Amniotic epithelial cell (primary cell): ENCODE measurements around the gene GET3.
A peak's percentile ranks its signal among the peaks of the same experiment; 100 is the strongest.

Source experiments
- DNase-seq: peaks from one replicate; pipeline ENCODE4 v3.0.0-alpha.2; 2010; ENCODE audit warnings: low read depth

Gene GET3

DNA sequence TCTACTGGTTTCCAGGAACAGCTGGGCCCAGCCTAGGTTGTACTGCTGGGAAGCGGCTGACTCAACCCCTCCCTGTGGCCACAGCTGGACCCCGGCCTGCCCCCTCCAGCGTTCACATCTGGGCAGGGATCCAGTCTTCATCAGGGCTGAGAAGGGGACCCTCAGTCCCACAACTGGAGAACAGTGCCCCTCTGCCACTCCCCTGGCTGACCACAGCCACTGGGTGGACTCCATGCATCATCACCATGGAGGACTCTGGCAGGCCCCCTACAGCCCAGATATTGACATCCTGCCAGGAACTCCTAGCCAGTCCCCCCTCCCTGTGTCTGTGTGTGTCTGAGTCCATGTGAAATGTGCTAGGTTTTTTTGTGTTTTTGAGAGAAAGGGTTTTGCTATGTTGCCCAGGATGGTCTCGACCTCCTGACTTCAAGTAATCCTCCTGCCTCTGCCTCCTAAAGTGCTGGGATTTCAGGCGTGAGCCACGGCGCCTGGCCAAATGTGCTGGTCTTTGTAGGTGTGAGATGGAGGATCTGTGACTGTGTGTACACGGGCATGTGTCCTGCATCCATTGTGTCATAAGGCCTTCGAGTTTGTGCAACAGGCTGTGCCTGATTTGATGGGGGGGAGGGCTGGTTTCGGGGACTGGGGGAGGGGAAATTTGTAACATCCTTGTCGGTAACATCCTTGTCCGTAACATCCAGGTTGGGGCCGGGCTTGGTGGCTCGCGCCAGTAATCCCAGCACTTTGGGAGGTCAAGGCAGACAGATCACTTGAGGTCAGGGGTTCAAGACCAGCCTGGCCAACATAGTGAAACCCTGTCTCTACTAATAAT lies 42.1 kb downstream of the GET3 start:
- DNase-seq = peak; percentile 65

DNA sequence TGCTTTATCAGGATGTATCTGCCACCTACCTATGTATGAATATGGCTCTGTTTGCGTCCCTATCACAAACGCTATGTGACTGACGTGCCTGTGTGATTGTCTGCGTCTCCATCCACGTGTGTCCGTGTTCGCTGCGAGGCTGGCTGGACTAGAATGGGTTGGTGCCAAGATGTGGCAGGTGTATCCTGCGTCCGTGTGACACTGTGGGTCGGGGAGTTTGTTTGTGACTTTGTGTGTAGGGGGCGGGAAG lies 44.8 kb downstream of the GET3 start:
- DNase-seq = no peak

GRCh38 chr19:12782424-12783290 lies 45.4 kb downstream of the GET3 start:
- DNase-seq = peak; percentile 80

- DNase-seq = no peak
Measured at GRCh38 chr19:12783291-12783848, 46.1 kb downstream of the GET3 start.

DNA sequence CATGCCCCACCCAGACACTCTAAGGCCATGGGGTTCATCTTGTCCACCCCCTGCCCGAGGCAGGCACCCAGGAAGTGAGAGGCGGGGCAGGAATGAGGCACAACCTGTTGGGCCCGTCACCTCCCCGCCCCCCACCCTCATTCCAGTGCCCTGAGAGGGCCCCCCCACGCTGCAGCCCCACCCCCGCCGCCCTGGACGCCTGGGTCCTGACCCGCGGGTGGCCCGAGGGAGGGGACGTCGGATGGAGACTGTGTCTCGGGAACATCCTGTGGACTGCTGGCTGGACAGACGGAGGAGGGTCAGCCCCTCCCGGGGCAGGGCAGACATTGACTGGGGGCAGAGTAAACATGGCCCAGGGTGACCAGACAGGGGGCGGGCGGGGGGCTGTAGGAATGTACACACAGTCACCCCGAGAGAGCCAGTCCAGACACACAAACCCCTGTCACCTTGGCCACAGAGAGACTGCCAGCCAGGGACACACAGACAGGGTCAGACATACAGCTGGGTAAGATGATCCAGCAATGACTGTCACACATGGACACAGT lies 46.6 kb downstream of the GET3 start:
- DNase-seq = no peak

GRCh38 chr19:12784394-12784870 lies 47.1 kb downstream of the GET3 start:
- DNase-seq = no peak

DNA sequence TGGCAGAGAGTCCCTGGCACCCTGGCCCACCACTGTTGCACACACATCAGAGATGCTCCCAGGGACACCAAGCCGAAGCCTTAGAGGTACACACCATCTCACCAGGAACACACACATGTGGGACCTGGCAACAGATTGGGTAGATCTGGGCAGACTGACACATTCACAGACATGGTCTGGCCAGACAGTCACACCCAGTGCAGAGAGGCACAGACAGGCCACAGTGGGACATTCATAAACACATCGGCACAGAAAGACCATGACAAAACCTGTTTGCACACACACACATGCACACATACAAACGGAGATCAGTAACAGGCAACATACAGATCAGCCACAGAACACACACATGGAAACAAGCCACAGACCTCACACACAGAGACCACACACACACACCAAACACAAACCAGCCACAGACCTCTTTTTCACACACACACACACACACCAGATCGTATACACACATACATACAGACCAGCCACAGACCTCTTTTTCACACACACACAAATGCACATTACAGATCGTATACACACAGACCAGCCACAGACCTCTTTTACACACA lies 47.7 kb downstream of the GET3 start:
- DNase-seq = no peak

- DNase-seq = no peak
Measured at GRCh38 chr19:12785431-12786031, 48.2 kb downstream of the GET3 start.

DNA sequence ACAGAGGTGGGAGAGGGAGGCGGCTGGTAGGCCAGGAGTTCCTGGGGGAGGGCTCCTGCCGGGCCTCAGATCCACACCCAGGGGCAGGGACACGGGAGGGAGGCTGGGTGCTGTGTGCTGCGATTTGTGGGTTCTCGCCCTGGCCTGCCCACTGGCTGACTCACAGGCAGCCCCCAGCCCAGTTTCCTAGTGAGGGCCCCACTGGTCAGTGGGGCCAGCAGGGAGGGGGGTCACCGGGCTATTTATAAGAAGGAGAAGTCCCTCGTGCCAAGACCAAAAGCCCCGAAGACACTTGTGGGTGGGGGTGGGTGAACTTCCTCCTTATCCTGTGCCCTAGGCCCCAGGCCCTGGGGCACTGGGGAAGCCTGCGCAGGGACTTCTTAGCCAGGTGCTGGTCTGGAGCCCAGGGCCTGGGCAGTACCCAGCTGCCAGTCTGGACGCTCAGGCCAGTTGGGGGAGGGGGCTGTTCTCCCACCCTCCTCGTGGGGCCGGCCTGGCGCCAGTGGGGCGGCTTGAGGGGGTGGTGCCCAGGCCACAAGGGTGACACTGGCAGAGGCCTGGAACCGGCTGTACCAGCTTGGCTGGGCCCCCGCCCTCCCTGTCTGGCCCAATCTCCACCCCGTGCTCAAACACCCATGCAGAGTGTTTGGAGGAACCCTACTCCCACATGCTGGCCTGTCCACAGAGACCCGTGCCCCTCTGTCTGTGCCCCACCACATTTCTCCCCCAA lies 49.0 kb downstream of the GET3 start:
- no peak for DNase-seq

DNA sequence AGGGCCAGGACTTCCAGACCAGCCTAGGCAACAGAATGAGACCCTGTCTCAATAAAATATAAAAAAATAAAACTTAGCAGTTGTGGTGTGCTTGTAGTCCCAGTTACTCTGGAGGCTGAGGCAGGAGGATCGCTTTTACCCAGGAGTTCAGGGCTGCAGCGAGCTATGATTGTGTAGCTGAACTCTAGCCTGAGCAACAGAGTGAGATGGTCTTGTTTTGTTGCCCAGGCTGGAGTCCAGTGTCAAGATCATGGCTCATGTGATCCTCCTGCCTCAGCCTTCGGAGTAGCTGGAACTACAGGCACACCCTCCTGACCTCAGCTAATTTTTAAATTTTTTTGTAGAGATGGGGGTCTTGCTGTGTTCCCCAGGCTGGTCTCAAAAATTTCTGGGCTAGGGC lies 49.7 kb downstream of the GET3 start:
- no peak for DNase-seq

DNA sequence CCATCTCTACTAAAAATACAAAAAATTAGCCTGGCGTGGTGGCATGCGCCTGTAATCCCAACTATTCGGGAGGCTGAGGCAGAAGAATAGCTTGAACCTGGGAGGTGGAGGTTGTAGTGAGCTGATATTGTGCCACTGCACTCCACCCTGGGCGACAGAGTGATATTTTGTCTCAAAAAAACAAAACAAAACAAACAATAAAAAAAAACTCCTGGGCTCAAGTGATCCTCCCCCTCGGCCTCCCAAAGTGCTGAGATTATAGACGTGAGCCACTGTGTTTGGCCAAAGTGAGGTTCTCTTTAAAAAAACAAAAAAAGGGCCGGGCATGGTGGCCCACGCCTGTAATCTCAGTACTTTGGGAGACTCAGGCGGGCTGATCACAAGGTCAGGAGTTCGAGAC lies 50.2 kb downstream of the GET3 start:
- no peak for DNase-seq

DNA sequence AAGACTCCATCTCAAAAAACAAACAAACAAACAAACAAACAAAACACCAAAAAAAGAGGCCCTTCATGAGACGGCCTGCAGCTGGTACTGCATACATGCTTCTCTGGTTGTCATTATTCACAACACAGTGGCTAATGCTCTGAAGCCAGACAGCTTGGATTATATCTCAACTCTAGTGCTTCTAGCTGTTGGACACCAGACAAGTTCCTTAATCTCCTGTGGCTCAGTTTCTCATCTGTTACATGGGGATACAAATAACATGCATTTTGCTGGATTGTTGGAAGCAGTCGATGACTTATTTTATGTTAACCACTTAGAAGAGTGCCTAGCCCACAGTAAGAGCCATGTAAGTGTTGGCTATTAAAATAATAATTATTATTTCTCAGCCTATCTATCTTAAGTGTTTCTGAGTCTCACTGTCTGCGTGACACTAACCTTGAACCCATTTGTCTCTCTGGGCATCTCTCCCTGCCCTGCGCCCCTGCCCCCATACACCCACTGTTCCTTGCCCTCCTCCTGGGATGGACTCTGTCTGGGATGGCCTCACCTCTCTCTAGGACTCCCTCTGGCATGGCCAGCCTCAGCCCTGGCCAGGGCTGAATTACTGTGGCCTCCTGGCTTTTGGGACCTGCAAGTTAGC lies 50.9 kb downstream of the GET3 start:
- peak; percentile 67 for DNase-seq

GRCh38 chr19:12788682-12789097 lies 51.4 kb downstream of the GET3 start:
- peak; percentile 74 for DNase-seq

DNA sequence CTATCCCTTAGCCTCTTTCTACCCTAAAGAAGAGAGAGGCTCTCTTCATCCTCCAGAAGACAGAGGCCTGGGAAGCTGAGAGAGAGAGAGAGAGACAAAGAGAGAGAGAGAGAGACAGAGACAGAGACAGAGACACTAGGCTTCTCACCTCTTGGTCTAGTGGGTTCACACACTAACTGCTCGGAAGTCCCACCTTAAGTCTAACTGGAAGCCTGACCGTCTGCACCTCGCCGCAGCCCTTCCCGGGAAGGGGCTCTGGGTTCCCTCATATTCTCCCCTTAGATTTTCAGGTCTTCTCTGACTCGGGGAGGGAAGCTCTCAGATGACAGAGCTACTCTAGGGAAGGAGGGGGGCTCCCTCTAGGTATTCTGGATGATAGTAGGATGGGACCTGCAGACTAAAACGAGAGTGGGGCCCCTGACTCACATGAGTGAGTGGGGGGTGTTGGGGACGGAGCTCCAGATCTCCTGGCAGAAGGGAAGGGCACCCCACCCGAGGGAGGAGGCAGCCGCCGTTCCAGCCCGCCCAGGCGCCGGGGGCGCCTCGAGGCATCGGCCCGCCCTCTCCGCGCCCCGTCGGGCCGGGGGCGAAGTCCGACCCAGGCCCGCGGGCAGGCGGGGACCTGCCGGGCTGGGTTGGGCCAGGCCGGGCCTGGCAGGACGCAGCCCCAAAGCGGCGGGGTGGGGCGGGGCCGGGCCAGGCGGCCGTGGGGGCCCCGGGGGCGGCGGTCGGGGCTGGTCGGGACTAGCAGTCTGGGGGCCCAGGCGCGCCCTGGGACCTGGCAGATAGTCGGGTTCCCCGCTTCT lies 52.0 kb downstream of the GET3 start:
- DNase-seq = peak; percentile 48

DNA sequence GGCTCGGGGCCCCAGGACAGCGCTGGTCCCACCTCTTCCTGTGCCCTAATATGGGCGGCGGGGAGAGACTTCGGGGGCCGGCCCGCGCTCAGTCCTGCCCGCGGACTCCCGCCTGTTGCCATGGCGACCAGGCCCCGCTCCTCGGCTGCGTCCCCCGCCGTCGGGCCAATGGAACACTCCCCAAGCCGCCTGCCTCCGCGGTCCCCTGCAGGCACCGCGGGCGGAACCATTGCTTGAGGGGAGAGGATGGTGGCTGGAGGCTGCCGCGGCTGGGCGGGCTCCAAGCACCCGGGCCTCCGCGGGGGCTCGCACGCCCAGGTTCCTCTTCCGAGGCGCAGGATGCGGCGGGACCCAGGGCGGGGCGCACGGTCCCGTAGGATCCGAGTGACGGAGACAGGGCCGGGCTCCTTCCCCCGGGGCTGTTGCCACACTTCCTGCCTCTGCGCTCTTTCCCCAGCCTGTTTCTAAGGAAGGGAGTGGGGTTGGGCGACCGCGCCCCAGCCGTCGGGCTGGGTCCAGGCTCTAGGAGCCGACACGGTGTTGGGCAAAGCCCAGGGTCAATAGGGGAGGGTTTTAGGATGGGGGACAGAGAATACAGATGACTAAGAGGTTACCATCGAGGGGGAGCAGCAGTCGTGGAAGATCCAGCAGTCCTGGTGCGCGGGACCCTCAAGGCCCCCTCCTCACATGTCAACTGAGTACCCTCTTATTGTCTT lies 52.8 kb downstream of the GET3 start:
- DNase-seq = peak; percentile 91

DNA sequence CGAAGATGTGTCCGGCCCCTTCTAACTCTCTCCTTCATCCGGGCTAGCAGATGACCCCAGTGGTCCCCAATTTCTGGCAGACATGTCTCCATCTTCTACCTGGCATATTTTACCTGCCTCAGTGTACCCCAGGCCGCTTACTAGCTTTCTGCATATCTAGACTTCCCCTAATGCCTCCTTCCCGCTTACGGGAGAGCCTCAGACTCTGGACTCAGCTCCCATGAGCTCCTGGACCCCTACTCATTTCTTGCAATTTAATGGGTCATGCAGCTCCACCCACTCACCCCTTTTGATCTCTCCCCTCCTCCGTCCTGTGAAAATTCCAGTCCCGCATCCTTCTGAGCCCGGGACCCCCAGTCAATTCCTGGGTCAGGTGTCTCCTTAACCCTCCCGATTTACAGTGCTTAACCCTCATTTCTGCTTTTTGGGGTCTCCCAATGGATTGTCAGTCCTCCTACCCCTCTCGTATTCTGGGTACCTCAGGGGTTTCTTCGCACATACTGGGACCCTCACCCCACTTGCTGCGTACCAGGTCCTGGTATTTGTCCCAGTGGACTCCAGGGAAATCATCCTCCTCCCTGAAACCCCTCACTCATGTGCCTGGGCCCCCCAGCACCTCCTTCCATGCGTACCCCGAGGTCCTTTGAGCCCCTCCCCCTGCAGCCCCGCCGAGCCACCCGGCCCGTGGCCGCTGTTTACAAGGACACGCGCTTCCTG lies 53.5 kb downstream of the GET3 start:
- no peak for DNase-seq

DNA sequence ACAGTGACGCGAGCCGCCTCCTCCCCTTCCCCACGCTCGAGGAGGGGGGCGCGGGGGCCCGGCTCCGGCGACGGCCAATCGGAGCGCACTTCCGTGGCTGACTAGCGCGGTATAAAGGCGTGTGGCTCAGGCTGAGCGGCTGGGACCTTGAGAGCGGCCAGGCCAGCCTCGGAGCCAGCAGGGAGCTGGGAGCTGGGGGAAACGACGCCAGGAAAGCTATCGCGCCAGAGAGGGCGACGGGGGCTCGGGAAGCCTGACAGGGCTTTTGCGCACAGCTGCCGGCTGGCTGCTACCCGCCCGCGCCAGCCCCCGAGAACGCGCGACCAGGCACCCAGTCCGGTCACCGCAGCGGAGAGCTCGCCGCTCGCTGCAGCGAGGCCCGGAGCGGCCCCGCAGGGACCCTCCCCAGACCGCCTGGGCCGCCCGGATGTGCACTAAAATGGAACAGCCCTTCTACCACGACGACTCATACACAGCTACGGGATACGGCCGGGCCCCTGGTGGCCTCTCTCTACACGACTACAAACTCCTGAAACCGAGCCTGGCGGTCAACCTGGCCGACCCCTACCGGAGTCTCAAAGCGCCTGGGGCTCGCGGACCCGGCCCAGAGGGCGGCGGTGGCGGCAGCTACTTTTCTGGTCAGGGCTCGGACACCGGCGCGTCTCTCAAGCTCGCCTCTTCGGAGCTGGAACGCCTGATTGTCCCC lies 54.2 kb downstream of the GET3 start, which contains the start of gene JUNB:
TSS of gene JUNB (plus strand) at position 142 of the 706 bp plus-strand sequence. CDS start at position 428, 286 bp downstream.
- peak; percentile 94 for DNase-seq
